Hepatocyte (in vitro differentiated cells): ENCODE data around the gene RNLS.

ENCODE experiments used
- EZH2 ChIP-seq: fragments of 200-600 bp; sonication (generic); IDR thresholded peaks from 2 replicates; pipeline ENCODE4 v1.6.1; 2016; ENCODE audit warnings: antibody characterized with exemption, mild to moderate bottlenecking, borderline replicate concordance
- EZH2phosphoT487 ChIP-seq: fragments of 200-600 bp; sonication (generic); IDR thresholded peaks from one replicate; pipeline ENCODE4 v1.6.1; 2018; ENCODE audit warnings: antibody characterized with exemption, mild to moderate bottlenecking, low read depth, moderate library complexity; ENCODE audit not compliant: unreplicated experiment, severe bottlenecking
- TF ChIP-seq, protein P1 (sequence below): fragments of 200-600 bp; sonication (generic); IDR thresholded peaks from 2 replicates; pipeline ENCODE4 v1.5.1; 2016; ENCODE audit warnings: antibody characterized with exemption, mild to moderate bottlenecking; ENCODE audit not compliant: poor library complexity

- TF ChIP-seq EZH2phosphoT487 (no peak), EZH2 (no peak)
- TF ChIP-seq, protein P1, sequence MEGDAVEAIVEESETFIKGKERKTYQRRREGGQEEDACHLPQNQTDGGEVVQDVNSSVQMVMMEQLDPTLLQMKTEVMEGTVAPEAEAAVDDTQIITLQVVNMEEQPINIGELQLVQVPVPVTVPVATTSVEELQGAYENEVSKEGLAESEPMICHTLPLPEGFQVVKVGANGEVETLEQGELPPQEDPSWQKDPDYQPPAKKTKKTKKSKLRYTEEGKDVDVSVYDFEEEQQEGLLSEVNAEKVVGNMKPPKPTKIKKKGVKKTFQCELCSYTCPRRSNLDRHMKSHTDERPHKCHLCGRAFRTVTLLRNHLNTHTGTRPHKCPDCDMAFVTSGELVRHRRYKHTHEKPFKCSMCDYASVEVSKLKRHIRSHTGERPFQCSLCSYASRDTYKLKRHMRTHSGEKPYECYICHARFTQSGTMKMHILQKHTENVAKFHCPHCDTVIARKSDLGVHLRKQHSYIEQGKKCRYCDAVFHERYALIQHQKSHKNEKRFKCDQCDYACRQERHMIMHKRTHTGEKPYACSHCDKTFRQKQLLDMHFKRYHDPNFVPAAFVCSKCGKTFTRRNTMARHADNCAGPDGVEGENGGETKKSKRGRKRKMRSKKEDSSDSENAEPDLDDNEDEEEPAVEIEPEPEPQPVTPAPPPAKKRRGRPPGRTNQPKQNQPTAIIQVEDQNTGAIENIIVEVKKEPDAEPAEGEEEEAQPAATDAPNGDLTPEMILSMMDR, result no peak
Observed at GRCh38 chr10:88374392-88375175, 208.5 kb downstream of the RNLS start.
